K562 (cell line): ENCODE data around the gene CBLIF.

ENCODE experiments used
- CREB1 ChIP-seq, 2 experiments: sonication (generic) in 1 of 2; formaldehyde crosslinking in 1 of 2; IDR thresholded peaks; 2 replicates each; pipeline versions ENCODE4 v1.6.1 to v1.8.0; 2012 to 2022; ENCODE audit warnings: inconsistent platforms in 1 of 2, mild to moderate bottlenecking in 1 of 2, missing genetic modification reagents in 1 of 2, moderate library complexity in 1 of 2
- CTCF ChIP-seq, 3 experiments: IDR thresholded peaks in 2 of 3; conservative IDR thresholded peaks in 1 of 3; 2 replicates each; pipeline ENCODE4 v1.5.1; 2011 to 2012; ENCODE audit warnings: low read length in 3 of 3, mild to moderate bottlenecking in 3 of 3, control low read depth in 2 of 3, improper control_type of control experiment in 1 of 3, inconsistent platforms in 1 of 3, low read depth in 1 of 3, mixed read lengths in 1 of 3, moderate library complexity in 1 of 3; ENCODE audit not compliant: insufficient read depth in 2 of 3
- ETS2 ChIP-seq: IDR thresholded peaks from 2 replicates; pipeline ENCODE4 v1.6.1; 2016; ENCODE audit warnings: borderline replicate concordance, missing genetic modification characterization, mild to moderate bottlenecking, moderate library complexity, missing compliant biosample characterization; ENCODE audit not compliant: poor library complexity, severe bottlenecking
- JUN ChIP-seq, 2 experiments: sonication (generic) in 1 of 2; formaldehyde crosslinking in 1 of 2; IDR thresholded peaks; 2 replicates each; pipeline versions ENCODE4 v1.6.1 to v1.8.0; 2012 to 2022; ENCODE audit warnings: borderline replicate concordance in 2 of 2, mild to moderate bottlenecking in 2 of 2, improper control_type of control experiment in 1 of 2, low read depth in 1 of 2, low read length in 1 of 2, missing genetic modification reagents in 1 of 2
- MEF2D ChIP-seq: conservative IDR thresholded peaks from 2 replicates; pipeline ENCODE4 v1.6.1; 2016; ENCODE audit warnings: low read depth, missing genetic modification characterization, missing compliant biosample characterization
- NR2C2 ChIP-seq, 2 experiments: fragments of 200-800 bp in 1 of 2; sonication (Bioruptor generic) in 1 of 2; sonication (generic) in 1 of 2; formaldehyde crosslinking in 1 of 2; IDR thresholded peaks; 2 replicates each; pipeline versions ENCODE4 v1.6.1 to v1.8.0; 2016 to 2022; ENCODE audit warnings: mild to moderate bottlenecking in 1 of 2, missing compliant biosample characterization in 1 of 2, missing genetic modification characterization in 1 of 2, missing genetic modification reagents in 1 of 2
- NRF1 ChIP-seq, 2 experiments: fragments of 450-650 bp; IDR thresholded peaks in 1 of 2; conservative IDR thresholded peaks in 1 of 2; 2 replicates each; pipeline ENCODE4 v1.6.1; 2014; ENCODE audit warnings: mild to moderate bottlenecking in 2 of 2
- SMC3 ChIP-seq: conservative IDR thresholded peaks from 2 replicates; pipeline ENCODE4 v1.6.1; 2011; ENCODE audit warnings: low read depth, low read length, improper control_type of control experiment; ENCODE audit not compliant: insufficient read depth
- ZFX ChIP-seq: sonication (generic); formaldehyde crosslinking; IDR thresholded peaks from 2 replicates; pipeline ENCODE4 v1.8.0; 2022; ENCODE audit warnings: mild to moderate bottlenecking, missing genetic modification reagents, moderate library complexity
- ZNF121 ChIP-seq: sonication (generic); formaldehyde crosslinking; conservative IDR thresholded peaks from 2 replicates; pipeline ENCODE4 v1.8.0; 2022; ENCODE audit warnings: missing genetic modification reagents

DNA sequence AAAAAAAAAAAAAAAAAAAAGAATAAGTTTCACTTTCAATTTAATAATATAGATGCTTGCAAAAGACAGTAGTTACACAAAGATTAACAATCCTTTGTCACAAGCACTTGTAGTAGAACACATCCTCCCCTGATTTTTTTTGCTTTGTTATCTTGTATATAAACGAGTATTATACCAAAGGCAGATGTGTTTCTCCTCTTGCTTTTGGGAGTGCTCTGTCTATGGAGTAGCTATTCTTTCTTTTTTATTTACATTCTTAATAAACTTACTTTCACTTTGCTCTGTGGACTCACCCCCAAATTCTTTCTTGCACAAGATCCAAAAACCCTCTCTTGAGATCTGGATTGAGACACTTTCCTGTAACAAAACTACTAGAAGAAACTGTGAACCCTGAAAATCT lies 31.3 kb downstream of the CBLIF start:
- TF ChIP-seq JUN (IDR thresholded peaks at IDR 0.05; ENCODE audit: borderline replicate concordance, low read depth, low read length), result no peak
- TF ChIP-seq JUN (CRISPR knock-in tag; IDR thresholded peaks at IDR 0.05; ENCODE audit: borderline replicate concordance), result no peak
- no peak for TF ChIP-seq SMC3
- TF ChIP-seq ZFX (CRISPR knock-in tag), result no peak
- TF ChIP-seq ETS2 (tag), result no peak
- no peak for TF ChIP-seq NRF1 (conservative IDR thresholded peaks at IDR 0.05 in 1 of 2, IDR thresholded peaks at IDR 0.05 in 1 of 2)
- TF ChIP-seq MEF2D, result no peak
- TF ChIP-seq NR2C2 (CRISPR knock-in tag; IDR thresholded peaks at IDR 0.05), result no peak
- no peak for TF ChIP-seq NR2C2 (tag; IDR thresholded peaks at IDR 0.05)
- no peak for TF ChIP-seq CTCF (IDR thresholded peaks at IDR 0.05 in 2 of 3, conservative IDR thresholded peaks at IDR 0.05 in 1 of 3; ENCODE audit: insufficient read depth in 2 of 3, low read depth in 1 of 3, low read length in 3 of 3)
- TF ChIP-seq ZNF121 (CRISPR knock-in tag), result no peak
- no peak for TF ChIP-seq CREB1 (IDR thresholded peaks at IDR 0.05)
- TF ChIP-seq CREB1 (CRISPR knock-in tag; IDR thresholded peaks at IDR 0.05), result no peak
